ENCODE data around the gene NECTIN2.

NECTIN2 gene

GRCh38 chr19:44875666-44876451 lies 29.8 kb downstream of the NECTIN2 start:
- ATAC-seq, result peak; percentile 65
- TF ChIP-seq CSDC2 (CRISPR knock-in tag; IDR thresholded peaks at IDR 0.05) (no peak), TSHZ2 (CRISPR knock-in tag; IDR thresholded peaks at IDR 0.05) (no peak), GLIS3 (CRISPR knock-in tag; IDR thresholded peaks at IDR 0.05) (no peak), POU6F1 (CRISPR knock-in tag; IDR thresholded peaks at IDR 0.05; ENCODE audit: borderline replicate concordance, low read depth) (no peak), PPARA (CRISPR knock-in tag; IDR thresholded peaks at IDR 0.05; ENCODE audit: borderline replicate concordance) (no peak), ESRRG (CRISPR knock-in tag; IDR thresholded peaks at IDR 0.05) (no peak), ZNF70 (CRISPR knock-in tag; IDR thresholded peaks at IDR 0.05) (no peak), ZFP30 (CRISPR knock-in tag; IDR thresholded peaks at IDR 0.05) (no peak), ZC3H10 (CRISPR knock-in tag; IDR thresholded peaks at IDR 0.05) (no peak), SNAI2 (CRISPR knock-in tag; IDR thresholded peaks at IDR 0.05) (no peak)

GRCh38 chr19:44876930-44877535 lies 30.9 kb downstream of the NECTIN2 start:
- ATAC-seq, result peak; percentile 35
- TF ChIP-seq TSHZ2 (CRISPR knock-in tag; IDR thresholded peaks at IDR 0.05) (no peak), TOX (CRISPR knock-in tag; IDR thresholded peaks at IDR 0.05; ENCODE audit: borderline replicate concordance) (no peak), SNAI2 (CRISPR knock-in tag; IDR thresholded peaks at IDR 0.05) (no peak), BACH2 (CRISPR knock-in tag; IDR thresholded peaks at IDR 0.05; ENCODE audit: borderline replicate concordance) (no peak), RARB (CRISPR knock-in tag; IDR thresholded peaks at IDR 0.05) (no peak), ESRRG (CRISPR knock-in tag; IDR thresholded peaks at IDR 0.05) (no peak), ZFP3 (CRISPR knock-in tag; IDR thresholded peaks at IDR 0.05) (no peak), ARNTL (CRISPR knock-in tag; IDR thresholded peaks at IDR 0.05; ENCODE audit: borderline replicate concordance, low read depth) (no peak), ZNF565 (CRISPR knock-in tag; conservative IDR thresholded peaks at IDR 0.05; ENCODE audit: low read depth) (no peak), POU6F1 (CRISPR knock-in tag; IDR thresholded peaks at IDR 0.05; ENCODE audit: borderline replicate concordance, low read depth) (no peak)

- TF ChIP-seq ZNF70 (CRISPR knock-in tag; IDR thresholded peaks at IDR 0.05), result no peak
- TF ChIP-seq OSR1 (CRISPR knock-in tag; IDR thresholded peaks at IDR 0.05), result no peak
- TF ChIP-seq BACH2 (CRISPR knock-in tag; IDR thresholded peaks at IDR 0.05; ENCODE audit: borderline replicate concordance), result no peak
- no peak for TF ChIP-seq CREB5 (CRISPR knock-in tag; IDR thresholded peaks at IDR 0.05; ENCODE audit: low read depth)
- TF ChIP-seq ZFP3 (CRISPR knock-in tag; IDR thresholded peaks at IDR 0.05), result no peak
- TF ChIP-seq SNAI2 (CRISPR knock-in tag; IDR thresholded peaks at IDR 0.05), result no peak
- TF ChIP-seq POU6F1 (CRISPR knock-in tag; IDR thresholded peaks at IDR 0.05; ENCODE audit: borderline replicate concordance, low read depth), result no peak
- no peak for TF ChIP-seq TSHZ2 (CRISPR knock-in tag; IDR thresholded peaks at IDR 0.05)
- no peak for TF ChIP-seq CSDC2 (CRISPR knock-in tag; IDR thresholded peaks at IDR 0.05)
- no peak for ATAC-seq
Observed at GRCh38 chr19:44878120-44878865, 32.2 kb downstream of the NECTIN2 start.

Data from SK-N-SH treated with all-trans-retinoic acid at 6 μM for 48 hours (cell line).